ENCODE data around the gene ALDOB. TPM values are rescaled to one million over a fixed set of nuclear protein-coding genes. Genes with fewer than 3 reads are reported as not detected.

The ALDOB gene
- total and polyA plus RNA-seq, 2 of the 13 experiments (the other 11 are each of a cell fraction or from before 2014, with no cell fraction given): 0.29 to 0.97 TPM

DNA sequence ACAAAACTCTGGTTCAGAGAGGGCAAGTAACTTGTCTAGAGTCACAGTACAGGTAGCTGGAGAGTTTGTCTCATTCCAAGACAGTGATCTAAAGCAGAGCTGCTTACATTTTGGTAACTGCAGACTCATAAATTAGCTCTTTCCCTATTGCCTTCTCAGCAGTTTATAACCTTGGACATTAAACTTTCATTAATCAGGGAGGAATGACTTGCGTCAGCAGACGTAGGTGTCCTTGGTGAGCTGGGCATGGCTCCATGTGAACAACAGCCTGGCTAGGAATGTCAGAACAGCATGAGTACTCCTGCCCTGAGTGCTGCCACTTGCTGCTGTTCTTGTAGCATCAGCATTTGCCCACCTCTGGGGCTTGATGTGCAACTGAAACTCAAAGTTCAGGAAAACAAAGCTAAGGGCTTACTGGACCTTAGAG, 2.2 kb upstream of the ALDOB start (continued):
- TF ChIP-seq PRPF4 (IDR thresholded peaks at IDR 0.05; ENCODE audit: low read depth, low read length, poor library complexity, severe bottlenecking): no peak
- peak; percentile 75 for TF ChIP-seq ZNF7 (CRISPR knock-in tag; IDR thresholded peaks at IDR 0.05)
- TF ChIP-seq MAZ (IDR thresholded peaks at IDR 0.05; ENCODE audit: borderline replicate concordance, low read depth, low read length): no peak
- TF ChIP-seq MAZ (CRISPR knock-in tag; IDR thresholded peaks at IDR 0.05; ENCODE audit: low read depth): 0 out of 2 replicates have a peak, but pooled peaks have one; percentile 46
- TF ChIP-seq, protein P1, sequence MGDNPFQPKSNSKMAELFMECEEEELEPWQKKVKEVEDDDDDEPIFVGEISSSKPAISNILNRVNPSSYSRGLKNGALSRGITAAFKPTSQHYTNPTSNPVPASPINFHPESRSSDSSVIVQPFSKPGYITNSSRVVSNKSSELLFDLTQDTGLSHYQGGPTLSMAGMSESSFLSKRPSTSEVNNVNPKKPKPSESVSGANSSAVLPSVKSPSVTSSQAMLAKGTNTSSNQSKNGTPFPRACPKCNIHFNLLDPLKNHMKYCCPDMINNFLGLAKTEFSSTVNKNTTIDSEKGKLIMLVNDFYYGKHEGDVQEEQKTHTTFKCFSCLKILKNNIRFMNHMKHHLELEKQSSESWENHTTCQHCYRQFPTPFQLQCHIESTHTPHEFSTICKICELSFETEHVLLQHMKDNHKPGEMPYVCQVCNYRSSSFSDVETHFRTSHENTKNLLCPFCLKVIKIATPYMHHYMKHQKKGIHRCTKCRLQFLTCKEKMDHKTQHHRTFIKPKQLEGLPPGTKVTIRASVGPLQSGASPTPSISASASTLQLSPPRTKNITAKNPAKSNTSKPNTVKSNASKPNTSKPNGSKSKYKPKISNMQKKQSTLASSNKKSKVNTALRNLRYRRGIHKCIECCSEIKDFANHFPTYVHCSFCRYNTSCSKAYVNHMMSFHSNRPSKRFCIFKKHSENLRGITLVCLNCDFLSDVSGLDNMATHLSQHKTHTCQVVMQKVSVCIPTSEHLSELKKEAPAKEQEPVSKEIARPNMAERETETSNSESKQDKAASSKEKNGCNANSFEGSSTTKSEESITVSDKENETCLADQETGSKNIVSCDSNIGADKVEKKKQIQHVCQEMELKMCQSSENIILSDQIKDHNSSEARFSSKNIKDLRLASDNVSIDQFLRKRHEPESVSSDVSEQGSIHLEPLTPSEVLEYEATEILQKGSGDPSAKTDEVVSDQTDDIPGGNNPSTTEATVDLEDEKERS (CRISPR knock-in tag; IDR thresholded peaks at IDR 0.05): no peak
- no peak for TF ChIP-seq ATF7-NPFF (CRISPR knock-in tag; IDR thresholded peaks at IDR 0.05; ENCODE audit: low read depth)
- no peak for TF ChIP-seq ZFP90 (CRISPR knock-in tag; IDR thresholded peaks at IDR 0.05; ENCODE audit: borderline replicate concordance)
- TF ChIP-seq ZNF879 (CRISPR knock-in tag; IDR thresholded peaks at IDR 0.05): no peak
- TF ChIP-seq ZNF652 (CRISPR knock-in tag; IDR thresholded peaks at IDR 0.05; ENCODE audit: borderline replicate concordance, low read depth): peak; percentile 12; the same call in 1 of the 2 replicates
- peak; percentile 72; the same call in 1 of the 2 replicates for TF ChIP-seq ZNF451 (CRISPR knock-in tag; IDR thresholded peaks at IDR 0.05)
- peak; percentile 49; the same call in 1 of the 2 replicates for TF ChIP-seq FOXK1 (CRISPR knock-in tag; IDR thresholded peaks at IDR 0.05; ENCODE audit: borderline replicate concordance, low read depth)
- TF ChIP-seq MIER3 (CRISPR knock-in tag; IDR thresholded peaks at IDR 0.05; ENCODE audit: borderline replicate concordance): 0 out of 2 replicates have a peak, but pooled peaks have one; percentile 38
- TF ChIP-seq SMC3 (IDR thresholded peaks at IDR 0.05; ENCODE audit: low read length): no peak
- no peak for TF ChIP-seq NFKBIZ (CRISPR knock-in tag; IDR thresholded peaks at IDR 0.05)
- TF ChIP-seq ZSCAN25 (CRISPR knock-in tag; IDR thresholded peaks at IDR 0.05): peak; percentile 57; the same call in 1 of the 2 replicates
- TF ChIP-seq, protein P2, sequence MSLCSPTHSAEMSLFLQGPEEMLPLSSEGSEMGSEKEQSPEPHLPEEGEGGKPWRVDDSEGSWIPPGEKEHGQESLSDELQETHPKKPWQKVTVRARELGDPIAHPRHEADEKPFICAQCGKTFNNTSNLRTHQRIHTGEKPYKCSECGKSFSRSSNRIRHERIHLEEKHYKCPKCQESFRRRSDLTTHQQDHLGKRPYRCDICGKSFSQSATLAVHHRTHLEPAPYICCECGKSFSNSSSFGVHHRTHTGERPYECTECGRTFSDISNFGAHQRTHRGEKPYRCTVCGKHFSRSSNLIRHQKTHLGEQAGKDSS (CRISPR knock-in tag; IDR thresholded peaks at IDR 0.05; ENCODE audit: borderline replicate concordance, low read depth): 0 out of 2 replicates have a peak, but pooled peaks have one; percentile 35
- TF ChIP-seq ZNF644 (CRISPR knock-in tag; IDR thresholded peaks at IDR 0.05; ENCODE audit: low read depth): 0 out of 2 replicates have a peak, but pooled peaks have one; percentile 59
- peak; percentile 29; the same call in 1 of the 2 replicates for TF ChIP-seq SOX5 (CRISPR knock-in tag; IDR thresholded peaks at IDR 0.05; ENCODE audit: borderline replicate concordance)
- peak; percentile 85 to 88 for TF ChIP-seq MAFK (conservative IDR thresholded peaks at IDR 0.05 in 1 of 2, IDR thresholded peaks at IDR 0.05 in 1 of 2; ENCODE audit: low read length in 2 of 2)
- TF ChIP-seq, protein P3, sequence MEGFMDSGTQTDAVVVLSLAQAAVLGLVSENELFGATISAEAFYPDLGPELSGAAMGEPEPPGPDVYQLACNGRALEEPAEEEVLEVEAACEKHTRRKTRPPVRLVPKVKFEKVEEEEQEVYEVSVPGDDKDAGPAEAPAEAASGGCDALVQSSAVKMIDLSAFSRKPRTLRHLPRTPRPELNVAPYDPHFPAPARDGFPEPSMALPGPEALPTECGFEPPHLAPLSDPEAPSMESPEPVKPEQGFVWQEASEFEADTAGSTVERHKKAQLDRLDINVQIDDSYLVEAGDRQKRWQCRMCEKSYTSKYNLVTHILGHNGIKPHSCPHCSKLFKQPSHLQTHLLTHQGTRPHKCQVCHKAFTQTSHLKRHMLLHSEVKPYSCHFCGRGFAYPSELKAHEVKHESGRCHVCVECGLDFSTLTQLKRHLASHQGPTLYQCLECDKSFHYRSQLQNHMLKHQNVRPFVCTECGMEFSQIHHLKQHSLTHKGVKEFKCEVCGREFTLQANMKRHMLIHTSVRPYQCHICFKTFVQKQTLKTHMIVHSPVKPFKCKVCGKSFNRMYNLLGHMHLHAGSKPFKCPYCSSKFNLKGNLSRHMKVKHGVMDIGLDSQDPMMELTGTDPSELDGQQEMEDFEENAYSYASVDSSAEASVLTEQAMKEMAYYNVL (CRISPR knock-in tag; IDR thresholded peaks at IDR 0.05; ENCODE audit: borderline replicate concordance): no peak
- TF ChIP-seq TBX2 (CRISPR knock-in tag; IDR thresholded peaks at IDR 0.05; ENCODE audit: borderline replicate concordance): 0 out of 2 replicates have a peak, but pooled peaks have one; percentile 45
- TF ChIP-seq BCLAF1 (IDR thresholded peaks at IDR 0.05): no peak
